ENCODE results near the gene CABCOCO1.

DNA sequence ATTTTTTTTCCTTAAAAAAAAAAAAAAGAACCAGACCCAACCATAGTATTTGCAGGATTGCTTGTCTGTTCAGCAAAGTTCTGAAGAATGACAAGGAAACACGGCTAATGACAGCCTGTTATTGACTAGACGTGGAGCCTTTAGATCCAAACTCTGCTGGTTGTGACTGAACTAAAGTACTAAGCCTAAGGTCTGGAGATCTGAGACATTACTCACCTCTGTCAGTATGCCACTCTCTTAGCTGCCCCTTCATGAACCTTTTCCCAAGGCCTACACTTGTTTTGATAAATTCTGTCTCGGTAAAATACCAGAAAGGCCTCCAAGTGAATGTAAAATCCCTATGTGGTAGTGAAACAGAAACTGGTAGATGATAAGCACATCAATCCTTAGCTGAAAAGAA is 101.0 kb downstream of the CABCOCO1 start:
- TF ChIP-seq, protein P1, sequence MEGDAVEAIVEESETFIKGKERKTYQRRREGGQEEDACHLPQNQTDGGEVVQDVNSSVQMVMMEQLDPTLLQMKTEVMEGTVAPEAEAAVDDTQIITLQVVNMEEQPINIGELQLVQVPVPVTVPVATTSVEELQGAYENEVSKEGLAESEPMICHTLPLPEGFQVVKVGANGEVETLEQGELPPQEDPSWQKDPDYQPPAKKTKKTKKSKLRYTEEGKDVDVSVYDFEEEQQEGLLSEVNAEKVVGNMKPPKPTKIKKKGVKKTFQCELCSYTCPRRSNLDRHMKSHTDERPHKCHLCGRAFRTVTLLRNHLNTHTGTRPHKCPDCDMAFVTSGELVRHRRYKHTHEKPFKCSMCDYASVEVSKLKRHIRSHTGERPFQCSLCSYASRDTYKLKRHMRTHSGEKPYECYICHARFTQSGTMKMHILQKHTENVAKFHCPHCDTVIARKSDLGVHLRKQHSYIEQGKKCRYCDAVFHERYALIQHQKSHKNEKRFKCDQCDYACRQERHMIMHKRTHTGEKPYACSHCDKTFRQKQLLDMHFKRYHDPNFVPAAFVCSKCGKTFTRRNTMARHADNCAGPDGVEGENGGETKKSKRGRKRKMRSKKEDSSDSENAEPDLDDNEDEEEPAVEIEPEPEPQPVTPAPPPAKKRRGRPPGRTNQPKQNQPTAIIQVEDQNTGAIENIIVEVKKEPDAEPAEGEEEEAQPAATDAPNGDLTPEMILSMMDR (IDR thresholded peaks at IDR 0.05): no peak
- no peak for TF ChIP-seq POLR2A (IDR thresholded peaks at IDR 0.05)

All from heart left ventricle (tissue), 13 donors.